HG03025 (cell line): ENCODE data around the gene IRGC.

Experiments
- ATAC-seq: cut with Tn5 transposase; IDR thresholded peaks from one replicate; pipeline ENCODE4 v1.9.1; 2021; ENCODE audit warnings: mild to moderate bottlenecking, moderate library complexity; ENCODE audit not compliant: unreplicated experiment, low FRiP score

IRGC gene

DNA sequence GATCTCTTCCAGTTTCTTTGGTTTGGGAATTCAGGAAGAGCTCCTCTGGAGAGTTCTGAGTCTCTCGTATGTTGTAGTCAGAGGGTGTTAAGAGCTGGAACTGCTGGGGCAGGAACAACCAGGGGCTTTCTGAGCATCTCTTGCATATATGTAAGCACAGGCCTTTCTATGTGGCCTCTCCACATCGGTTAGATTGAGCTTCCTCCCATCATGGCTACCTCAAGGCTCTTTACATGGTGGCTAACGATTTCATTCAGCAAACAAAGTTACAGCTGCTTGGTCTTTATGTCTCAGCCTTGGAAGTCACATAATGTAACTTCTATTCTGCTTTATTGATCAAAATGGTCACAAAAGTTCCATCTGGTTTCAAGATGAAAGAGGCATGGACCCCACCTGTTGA is 25.4 kb upstream of the IRGC start:
- ATAC-seq: no peak

DNA sequence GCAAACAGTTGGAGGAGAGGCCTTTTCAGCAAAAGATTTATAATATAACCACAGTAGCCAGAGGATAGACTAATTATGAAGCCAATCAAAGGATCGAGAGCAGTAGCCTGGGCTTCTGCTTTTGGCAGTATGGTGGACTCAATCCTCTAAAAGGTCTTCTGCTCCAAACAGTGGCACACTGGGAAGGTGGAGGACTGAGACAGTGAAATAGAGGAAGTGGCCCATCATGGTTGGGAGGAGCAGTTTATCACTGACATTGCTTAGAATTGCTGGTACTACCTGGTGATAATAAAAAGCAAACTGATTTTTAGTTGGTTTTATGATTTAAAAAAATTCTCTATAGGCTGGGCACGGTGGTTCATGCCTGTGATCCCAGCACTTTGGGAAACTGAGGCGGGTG is 25.0 kb upstream of the IRGC start:
- no peak for ATAC-seq

DNA sequence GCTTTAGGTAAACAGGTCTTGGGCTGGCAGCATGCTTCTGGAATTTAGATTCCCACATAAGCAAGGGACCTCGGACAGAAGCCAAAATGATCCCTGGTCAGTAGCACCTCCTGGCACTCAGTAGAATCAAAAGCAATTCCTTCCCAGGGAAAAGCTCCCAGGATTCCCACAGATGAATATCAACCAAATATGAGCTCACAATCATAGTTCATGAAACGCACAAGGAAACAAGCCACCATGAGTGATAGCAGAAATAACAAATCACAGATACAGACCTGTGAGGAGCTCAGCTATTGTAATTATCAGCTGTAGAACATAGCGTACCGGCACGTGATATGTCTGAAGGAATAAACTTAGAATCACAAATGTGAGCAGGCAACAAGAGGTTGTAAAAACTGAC is 24.1 kb upstream of the IRGC start:
- ATAC-seq: no peak

DNA sequence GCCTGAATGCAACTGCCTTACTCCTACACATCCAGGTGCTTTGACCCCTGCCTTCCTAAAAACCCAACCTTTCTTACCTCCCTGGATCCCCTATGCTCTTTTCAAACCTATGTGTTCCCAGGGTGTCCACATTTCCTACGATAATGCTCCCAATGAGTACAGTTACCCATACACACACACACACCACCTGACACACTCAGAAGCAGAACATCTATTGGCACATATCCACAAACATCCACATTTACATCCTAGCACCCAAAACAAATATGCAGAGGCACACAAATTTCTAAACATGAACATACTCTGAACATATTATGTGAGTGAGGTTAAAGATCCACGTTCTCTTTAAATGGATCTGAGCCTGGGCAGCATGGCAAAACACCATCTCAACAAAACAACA is 23.5 kb upstream of the IRGC start:
- ATAC-seq: no peak

DNA sequence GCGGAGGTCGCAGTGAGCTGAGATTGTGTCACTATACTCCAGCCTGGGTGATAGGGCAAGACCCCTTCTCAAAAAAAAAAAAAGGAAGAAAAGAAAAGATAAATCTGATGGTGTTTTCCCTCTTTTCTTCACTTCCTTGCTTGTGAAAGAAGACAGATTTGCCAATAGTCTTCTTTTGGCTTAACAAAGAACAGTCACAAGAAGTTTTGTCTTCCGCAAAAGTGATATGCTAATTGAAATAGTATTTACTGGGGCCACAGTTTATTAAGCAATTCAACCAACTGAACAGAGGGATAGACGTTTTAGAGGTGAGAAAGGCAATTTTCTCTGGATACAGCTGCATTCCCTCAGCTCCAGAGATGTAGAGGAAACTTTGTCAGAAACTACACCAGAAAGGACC is 23.0 kb upstream of the IRGC start:
- ATAC-seq: no peak

DNA sequence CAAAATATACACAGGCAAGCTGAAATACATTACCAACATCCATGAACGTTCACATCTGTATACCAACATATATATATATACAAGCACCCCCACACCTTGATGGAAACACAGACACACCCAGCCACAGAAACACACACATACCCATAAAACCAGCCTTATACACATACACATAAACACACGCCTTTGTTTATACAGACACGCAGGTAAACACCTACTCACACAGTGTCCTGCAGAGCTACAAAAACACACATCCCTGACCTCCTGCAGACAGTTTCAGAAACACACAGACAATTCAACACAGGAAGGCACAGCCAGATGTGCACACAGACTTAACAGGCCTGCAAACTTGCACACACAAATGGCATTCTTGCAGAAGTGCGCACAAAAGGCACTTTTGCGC is 21.3 kb upstream of the IRGC start:
- no peak for ATAC-seq

DNA sequence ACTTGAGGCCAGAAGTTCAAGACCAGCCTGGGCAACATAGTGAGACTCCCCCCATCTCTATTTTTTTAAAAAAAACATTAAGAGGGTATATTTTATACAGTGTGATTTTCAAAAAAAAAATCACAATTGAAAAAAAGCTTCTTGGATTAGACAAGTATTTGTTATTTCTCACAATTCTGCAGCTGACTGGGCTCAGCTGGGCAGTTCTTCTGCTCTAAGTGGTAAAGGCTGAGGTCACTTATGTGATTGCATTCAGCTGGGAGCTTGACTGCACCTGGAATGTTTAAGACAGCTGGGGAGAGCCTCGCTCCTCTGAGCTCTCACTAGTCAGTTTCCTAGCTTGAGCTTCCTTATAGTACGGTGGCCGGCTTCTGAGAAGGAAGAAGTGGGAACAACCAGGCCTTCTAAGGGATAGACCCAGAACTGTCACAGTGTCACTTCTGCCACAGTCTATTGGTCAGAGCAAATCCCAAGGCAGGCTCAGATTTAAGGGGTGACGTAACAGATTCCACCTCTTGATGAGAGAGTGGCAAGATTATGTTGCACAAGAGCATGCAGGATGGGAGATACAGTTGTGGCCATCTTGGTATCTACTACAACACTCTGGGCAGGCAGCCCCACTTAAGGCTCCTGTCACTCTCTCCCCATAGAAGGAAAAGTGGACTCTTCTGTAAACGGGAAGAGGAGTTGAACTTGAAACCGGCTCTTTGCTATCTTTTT is 19.7 kb upstream of the IRGC start:
- ATAC-seq: no peak

GRCh38 chr19:43697295-43697694 is 18.6 kb upstream of the IRGC start:
- no peak for ATAC-seq

- ATAC-seq: no peak
These were observed 16.1 kb upstream of the IRGC start for GRCh38 chr19:43699506-43700394.

- ATAC-seq: no peak
These were observed 15.4 kb upstream of the IRGC start for GRCh38 chr19:43700395-43701000.

GRCh38 chr19:43704002-43704705 is 11.7 kb upstream of the IRGC start:
- no peak for ATAC-seq

GRCh38 chr19:43705729-43706128 is 10.1 kb upstream of the IRGC start:
- ATAC-seq: no peak

DNA sequence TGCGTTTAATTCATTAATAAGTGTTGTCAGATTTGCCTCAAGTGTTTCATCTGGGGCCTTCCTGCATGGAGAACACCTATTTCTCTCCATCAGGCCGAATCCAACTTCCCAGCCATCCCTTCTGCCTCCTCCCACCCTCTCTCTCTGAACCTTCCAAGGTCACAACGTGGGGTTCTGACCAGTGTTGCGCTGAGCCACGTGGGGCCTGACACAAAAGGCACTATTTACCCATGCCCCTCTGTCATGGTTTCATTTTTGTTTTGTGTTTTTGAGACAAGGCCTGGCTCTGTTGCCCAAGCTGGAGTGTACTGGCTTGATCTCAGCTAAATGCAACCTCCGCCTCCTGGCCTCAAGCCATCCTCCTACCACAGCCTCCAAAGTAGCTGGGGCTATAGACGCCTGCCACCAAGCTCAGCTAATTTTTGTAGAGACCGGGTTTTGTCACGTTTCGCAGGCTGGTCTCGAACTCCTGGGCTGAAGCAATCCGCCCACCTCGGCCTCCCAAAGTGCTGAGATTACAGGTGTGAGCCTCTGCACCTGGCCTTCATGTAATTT is 8.6 kb upstream of the IRGC start:
- no peak for ATAC-seq

GRCh38 chr19:43708716-43709115 is 7.2 kb upstream of the IRGC start:
- ATAC-seq: no peak

DNA sequence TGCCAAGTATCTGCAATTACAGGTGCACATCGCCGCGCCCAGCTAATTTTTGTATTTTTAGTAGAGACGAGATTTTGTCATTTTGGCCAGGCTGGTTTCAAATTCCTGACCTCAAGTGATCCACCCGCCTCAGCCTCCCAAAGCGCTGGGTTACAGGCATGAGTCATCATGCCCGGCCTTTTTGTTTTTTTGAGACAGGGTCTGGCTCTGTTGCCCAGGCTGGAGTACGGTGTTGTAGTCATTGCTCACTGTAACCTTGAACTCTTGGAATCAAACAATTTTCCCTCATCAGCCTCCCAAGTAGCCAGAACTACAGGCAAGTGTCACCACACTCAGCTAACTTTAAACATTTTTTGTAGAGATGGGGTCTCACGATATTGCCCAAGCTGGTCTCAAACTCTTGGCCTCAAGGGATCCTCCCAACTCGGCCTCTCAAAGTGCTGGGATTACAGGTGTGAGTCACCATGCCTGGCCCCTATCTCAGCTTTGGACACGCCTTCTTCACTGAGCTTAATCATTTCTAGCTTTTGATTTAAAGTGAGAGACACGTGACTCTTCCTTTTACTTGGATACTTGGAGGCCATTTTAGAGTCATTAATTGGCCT is 4.0 kb upstream of the IRGC start:
- ATAC-seq: no peak

DNA sequence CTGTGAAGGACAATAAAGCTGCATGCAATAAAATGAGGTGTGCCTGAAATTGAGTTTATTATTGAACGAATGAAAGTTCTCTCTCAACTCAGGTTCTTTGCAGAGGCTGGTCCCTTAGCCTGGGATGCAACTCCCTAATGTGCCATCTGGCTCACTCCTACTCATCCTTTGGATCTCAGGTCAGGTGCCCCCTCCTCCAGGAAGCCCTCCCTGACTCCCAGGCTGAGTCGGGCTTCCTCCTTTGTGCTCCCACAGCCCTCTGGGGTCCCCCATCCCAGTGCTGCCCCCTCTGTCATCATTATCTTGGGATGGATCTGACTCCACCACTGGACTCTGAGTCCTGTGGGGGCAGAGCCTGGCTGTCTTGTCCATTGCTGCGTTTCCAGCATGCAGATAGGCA is 2.7 kb upstream of the IRGC start:
- ATAC-seq: no peak

DNA sequence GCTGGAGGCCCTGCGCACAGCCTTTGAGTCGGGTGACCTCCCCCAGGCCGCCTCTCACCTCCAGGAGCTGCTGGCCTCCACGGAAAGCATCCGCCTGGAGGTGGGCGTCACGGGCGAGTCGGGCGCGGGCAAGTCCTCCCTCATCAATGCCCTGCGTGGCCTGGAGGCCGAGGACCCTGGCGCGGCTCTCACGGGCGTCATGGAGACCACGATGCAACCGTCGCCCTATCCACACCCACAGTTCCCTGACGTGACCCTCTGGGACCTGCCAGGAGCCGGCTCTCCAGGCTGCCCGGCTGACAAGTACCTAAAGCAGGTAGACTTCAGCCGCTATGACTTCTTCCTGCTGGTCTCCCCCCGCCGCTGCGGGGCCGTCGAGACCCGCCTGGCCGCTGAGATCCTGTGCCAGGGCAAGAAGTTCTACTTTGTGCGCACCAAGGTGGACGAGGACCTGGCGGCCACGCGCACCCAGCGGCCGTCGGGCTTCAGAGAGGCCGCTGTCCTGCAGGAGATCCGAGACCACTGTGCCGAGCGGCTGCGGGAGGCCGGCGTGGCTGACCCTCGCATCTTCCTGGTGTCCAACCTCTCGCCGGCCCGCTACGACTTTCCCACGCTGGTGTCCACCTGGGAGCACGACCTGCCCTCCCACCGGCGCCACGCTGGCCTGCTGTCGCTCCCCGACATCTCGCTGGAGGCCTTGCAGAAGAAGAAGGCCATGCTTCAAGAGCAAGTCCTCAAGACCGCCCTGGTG is 2.9 kb downstream of the IRGC start:
- ATAC-seq: no peak

DNA sequence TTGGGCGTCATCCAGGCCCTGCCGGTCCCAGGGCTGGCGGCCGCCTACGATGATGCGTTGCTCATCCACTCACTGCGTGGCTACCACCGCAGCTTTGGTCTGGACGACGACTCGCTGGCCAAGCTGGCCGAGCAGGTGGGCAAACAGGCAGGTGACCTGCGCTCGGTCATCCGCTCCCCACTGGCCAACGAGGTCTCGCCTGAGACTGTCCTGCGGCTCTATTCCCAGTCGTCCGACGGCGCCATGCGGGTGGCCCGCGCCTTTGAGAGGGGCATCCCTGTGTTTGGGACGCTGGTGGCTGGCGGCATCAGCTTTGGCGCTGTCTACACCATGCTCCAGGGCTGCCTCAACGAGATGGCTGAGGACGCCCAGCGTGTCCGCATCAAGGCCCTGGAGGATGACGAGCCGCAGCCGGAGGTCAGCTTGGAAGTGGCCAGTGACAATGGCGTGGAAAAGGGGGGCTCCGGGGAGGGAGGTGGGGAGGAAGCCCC is 3.5 kb downstream of the IRGC start:
- no peak for ATAC-seq

DNA sequence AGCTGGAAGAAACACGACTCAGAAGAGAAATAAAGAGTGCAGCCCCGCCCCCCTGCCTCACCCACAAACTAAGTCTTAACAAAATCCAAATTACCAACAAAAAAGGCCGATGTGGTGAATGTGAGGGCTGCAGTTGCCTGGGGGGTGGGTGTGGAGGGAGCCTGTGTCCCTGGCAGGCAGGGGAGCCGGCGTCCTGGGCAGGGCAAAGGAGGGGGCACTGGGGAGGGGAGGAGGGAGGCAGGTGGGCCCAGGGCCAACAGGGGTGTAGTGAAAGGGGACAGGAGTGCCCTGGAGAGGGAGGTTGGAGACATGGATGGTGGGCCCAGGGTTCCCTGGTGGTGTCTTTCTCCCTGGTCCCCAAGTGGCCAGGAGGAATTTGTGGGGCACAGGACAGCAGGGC is 4.0 kb downstream of the IRGC start:
- no peak for ATAC-seq
